CD4-positive, alpha-beta T cell treated with Interleukin-15 for 4 hours (primary cell): Measurements from ENCODE around the gene TAMM41.
"Not testable (repeated sequence)": the region's sequence is repeated elsewhere in the genome, so short reads cannot be mapped to it uniquely, and the experiment has no call there.

Experiments used
- DNase-seq: peaks from one replicate; pipeline ENCODE4 v3.0.0-alpha.2; 2020; ENCODE audit warnings: low spot score

Gene TAMM41

DNA sequence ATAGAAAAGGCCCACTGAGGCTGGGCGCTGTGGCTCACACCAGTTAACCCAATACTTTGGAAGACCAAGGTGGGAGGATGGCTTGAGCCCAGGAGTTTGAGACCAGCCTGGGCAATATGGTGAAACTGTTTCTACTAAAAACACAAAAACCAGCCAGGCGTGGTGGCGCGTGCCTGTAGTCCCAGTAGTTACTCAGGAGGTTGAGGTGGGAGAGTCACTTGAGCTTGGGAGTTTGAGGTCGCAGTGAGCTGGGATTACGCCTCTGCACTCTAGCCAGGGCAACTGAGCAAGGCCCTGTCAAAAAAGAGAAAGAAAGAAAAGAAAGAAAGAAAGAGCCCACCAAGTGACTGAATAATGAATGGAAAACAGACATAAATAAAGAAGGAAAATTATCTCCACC, 32.0 kb downstream of the TAMM41 start:
- no peak for DNase-seq

DNA sequence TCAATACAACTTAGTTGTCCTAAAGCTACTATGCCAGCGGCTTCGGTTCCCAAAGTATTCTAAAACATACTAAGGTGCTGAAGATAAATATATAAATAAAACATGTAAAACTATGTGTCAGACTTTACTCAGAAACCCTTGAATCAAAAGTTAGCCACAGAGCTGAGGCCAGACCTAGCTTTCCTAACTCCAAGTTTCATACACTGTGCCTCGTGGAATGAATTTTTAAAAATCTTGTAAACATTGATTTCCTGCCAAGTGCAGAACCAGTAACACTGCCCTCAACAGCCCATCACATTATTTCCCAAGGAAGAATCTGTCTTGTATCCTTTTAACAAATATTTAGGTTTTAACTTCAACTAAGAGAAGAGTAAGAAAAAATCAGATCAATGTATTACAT, 36.4 kb downstream of the TAMM41 start:
- DNase-seq, result no peak

DNA sequence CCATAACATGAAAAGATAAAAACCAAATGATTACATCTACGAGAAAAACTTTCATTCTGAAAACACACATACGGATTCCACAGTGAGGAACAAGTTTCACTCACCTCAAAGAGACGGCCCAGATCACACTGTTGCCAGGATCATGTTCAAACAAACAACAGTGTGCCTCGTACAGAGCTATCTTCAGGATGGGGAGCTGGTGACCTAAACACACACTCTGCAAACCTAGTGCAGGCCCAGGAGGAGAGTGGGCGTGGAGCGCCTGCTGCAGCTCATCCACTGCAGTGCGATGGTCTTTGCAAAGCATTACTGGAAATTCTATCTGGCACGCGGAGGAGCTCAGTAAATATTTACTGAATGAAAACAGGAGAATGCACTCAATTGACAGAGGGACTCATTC, 38.5 kb downstream of the TAMM41 start:
- no peak for DNase-seq

DNA sequence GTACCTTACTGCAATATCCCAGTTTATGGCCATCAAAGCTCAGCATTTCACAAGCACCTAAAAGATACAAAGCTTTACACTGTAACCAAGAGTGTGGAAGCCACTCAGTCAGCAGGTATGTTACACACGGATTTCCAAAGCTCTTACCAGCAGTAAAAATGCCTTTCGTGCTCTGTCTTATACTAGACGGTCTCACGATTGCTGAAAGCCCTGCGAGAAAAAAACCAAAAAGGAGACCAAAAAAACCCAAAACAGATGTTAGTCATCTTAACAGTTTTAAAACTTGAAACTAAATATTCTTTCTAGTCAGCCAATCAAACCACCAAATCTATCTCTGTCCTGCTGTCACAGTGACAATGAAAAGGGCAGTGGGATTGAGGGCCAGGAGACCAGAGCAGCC, 39.0 kb downstream of the TAMM41 start:
- DNase-seq, result no peak

DNA sequence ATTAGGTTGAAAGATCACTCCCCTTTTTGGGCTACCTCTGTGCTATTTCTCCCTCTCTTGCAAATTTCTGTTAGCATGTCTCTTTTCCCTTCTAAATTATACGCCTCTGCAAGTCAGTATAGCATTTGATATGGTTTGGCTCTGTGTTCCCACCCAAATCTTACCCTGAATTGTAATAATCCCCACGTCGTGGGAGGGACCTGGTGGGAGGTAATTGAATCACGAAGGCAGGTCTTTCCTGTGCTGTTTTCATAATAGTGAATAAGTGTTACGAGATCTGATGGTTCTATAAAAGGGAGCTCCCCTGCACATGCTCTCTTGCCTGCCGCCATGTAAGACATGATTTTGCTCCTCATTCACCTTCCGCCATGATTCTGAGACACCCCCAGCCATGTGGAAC, 41.0 kb downstream of the TAMM41 start:
- no peak for DNase-seq

DNA sequence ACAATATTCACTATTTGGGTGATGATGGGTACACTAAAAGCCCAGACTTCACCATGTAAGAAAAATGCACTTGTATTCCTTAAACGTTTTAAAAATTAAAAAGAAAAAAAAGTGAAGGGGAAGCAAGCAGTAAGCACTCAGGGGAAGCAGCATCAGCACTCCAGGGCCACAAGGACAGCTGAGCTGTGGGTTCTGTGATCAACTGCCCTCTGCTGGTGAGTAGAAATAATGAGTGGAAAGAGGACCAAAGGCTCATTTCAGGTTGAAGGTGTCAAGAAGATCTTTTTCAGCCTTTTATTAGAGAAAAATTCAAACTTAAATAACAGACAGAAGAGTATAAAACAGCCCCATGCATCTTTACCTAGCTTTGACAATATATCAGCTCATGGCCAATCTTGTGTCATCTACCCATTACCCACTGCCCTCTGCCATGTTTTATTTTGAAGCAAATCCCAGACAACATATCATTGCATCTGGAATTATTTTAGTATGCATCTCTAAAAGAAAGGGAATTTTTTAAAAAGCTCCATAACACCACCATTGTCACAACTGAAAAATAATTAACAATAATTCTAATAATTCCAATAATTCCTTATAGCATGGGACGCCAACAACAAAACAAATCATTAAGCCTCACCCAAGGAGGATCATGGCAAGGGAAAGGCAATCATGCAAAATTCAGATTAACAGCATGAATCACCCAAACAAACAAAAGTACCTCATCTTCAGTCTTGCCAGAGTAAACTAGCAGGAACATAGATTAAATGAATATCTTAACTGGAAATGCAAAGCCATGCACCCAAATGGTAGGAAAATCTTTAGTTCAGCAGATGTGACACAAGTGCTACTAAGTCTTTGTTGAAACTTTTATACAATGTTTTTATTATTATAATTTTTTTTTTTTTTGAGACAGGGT, 42.5 kb downstream of the TAMM41 start:
- DNase-seq, result peak; percentile 59

DNA sequence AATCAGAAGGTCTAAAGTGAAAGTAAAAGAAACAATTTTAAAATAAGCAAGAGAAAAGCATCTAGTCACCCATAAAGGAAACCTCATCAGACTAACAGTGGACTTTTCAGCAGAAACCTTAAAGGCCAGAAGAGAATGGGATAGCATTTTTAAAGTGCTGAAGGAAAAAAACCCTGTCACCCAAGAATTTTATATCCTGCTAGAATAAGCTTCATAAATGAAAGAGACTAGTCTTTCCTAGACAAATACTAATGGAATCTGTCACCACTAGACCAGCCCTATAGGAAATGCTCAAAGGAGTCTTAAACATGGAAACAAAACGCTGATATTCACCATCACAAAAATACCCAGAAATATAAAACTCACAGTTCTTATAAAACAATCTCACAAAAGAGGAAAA, 46.9 kb downstream of the TAMM41 start:
- no peak for DNase-seq

DNA sequence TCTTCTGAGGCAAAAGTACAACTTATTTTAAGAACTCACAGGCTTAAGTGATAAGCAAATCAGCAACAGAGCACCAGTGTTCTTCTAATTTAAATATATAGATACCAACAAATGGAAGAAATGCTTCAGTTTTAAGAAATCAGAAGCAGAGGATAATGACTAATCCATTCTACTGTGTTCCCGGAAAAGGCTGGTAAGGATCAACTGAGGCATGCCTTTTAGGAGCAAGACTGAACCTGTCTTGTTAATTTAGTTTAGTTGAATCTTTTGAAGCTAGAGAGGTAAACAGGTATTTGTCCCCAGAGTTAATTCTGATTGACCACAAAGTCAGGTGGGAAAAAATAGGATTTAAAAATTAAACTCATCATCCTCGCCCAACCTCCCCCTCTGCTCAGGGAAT, 51.8 kb downstream of the TAMM41 start:
- DNase-seq, result no peak

DNA sequence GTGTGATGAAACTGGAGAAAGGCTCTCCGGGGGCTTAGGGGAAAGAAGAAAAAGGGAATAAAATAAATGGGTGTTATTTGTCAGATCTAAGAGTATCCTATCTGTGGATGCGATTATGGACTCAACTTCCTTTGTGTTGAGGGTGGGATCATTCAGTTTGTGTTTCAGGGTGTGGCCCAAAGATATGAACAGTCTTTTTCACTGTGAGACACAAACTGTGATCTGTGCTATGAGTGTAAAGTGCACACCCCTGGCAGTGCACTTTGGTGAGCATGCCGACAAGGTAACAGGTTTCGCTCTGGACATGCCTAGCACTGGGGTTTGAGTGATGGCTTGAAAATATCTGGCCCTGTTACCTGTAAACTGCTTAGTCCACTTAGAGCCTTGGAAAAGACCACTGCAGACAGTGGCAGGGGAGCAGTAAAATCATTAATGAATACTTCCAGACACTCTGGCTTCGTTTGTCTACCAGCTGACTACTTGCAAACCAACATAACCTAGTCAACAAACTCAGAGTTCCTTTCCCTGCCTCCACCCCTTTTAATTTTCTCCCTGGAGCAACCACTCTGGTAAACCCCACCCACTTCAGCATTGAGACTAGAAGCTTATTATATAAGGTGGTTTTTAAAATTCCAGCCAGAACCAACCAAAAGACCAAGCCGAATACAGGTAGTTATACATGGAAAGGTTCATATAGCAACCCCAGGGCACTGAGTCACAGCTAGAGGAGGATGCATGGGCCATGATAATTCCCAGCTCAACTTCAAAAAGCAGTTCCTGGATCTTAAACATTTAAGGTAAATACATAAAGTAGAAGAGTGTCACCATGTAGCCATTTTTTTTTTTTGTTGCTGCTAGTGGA, 55.1 kb downstream of the TAMM41 start:
- no peak for DNase-seq

DNA sequence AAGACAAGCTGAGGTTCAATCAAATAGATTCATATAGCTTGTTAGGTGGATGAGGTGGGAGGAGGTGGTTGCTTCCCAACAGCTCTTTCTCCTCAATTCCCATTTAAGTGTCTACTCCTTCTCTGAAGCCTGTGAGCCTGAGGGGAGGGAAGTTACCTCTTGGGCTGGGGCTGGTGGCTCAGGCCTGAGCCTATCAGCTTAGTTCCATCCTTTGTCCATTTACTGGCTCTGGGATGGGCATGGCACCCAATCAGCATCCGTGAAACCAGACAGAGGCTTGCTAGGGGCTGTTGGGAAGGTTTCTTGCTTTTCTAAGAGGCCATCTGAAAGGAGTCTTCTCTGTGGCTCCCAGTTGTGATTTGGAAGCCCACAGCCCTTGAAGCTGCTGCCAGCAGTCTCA, 57.3 kb downstream of the TAMM41 start:
- no peak for DNase-seq

DNA sequence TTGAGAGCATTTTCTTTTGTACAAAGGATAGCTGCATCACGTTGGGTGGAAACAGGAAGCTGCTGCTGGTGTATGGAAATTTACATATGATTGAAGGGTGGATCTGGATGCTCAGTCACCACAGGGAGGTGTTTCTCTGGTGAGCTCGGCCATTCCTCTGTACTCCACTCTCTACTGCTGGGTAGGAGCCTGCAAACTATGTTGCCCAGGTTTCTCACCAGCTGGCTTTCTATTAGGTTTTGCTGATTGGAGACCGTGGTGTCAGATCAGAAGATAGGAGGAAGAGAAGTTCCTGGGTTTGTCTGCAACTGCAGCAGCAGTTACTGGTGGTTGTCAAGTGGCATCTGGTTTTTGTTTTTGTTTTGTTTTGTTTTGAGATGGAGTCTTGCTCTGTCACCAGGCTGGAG, 61.7 kb downstream of the TAMM41 start:
- DNase-seq, result peak; percentile 28

DNA sequence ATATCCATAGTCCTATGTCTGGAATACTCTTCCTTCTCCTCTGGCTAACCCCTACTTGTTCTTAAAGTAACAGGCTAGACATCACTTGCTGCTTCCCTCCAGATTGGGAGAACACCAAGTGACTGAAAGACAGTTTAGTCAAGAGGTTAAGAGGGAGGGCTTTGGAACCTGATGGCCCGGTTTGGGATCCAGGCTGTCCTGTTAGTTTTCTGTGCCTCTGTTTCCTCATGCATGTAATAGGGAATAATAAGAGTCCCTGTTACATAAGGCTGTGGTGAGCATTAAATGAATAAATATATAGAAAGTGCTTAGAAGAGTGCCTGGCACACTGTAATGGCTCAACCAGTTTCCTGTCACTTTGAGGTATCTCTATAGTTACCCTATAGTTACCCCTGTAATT, 66.3 kb downstream of the TAMM41 start:
- DNase-seq, result no peak

DNA sequence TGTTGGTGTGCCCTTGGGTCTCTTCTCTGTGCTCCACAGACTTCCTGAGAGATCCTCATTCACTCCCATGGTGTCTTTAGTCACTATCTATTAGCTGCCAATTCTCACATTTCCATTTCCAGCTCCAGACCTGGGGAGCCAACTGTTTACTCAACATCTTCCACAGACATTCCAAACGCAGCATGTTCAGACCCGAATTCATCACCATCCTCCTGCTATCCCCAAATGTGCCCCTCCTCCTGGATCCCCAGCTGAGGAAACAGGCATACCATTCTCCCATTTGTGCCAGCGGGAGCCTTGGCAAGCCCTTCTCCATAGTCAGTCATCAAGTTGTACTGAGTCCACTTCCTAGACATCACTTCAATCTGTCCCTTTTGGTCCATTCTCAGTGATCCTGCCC, 67.1 kb downstream of the TAMM41 start:
- DNase-seq, result no peak

DNA sequence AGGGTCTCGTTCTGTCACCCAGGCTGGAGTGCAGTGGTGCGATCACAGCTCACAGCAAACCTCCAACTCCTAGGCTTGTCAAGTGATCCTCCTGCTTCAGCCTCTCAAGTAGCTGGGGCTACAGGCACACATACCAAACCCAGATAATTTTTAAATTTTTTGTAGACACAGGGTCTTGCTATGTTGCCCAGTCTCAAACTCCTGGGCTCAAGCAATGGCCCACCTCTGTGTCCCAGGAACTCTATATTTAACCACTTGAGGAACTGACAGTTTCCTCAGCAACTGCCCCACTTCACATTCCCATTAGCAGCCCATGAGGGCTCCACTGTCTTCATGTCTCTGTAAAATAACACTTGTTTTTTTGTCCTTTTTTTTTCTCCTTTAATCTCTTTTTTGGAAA, 68.4 kb downstream of the TAMM41 start:
- no peak for DNase-seq

DNA sequence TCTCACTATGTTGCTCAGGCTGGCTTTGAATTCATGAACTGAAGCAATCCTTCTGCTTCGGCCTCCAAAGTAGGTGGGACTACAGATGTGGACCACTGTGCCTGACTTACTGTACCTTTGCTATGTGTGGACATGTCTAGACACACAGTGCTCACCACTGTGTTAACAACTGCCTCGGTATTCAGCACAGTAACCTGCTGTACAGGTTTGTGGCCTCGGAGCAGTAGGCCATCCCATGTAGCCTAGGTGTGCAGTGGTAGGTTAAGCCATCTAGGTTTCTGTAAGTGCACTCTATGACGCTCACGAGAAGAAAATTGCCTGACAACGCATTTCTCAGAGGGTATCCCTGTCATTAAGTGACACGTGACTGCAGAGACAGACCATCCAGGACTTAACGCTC, 70.3 kb downstream of the TAMM41 start:
- no peak for DNase-seq

DNA sequence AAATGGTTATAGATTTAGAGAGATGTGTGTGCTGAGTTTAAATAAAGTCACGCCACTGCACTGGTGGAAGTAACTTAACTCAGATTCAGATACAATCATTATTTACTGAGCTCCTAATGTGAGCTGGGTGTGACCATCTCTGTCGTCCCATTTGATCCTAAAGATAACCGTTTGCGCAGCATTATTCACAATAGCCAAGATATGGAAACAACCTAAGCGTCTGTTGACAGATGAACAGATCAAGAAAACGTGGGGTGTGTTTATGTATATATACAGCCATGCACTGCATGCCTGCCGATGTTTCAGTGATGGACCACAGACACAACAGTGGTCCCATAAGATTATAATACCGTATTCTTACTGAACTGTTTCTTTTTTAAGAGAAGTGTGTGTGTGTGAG, 71.2 kb downstream of the TAMM41 start:
- DNase-seq, result no peak

DNA sequence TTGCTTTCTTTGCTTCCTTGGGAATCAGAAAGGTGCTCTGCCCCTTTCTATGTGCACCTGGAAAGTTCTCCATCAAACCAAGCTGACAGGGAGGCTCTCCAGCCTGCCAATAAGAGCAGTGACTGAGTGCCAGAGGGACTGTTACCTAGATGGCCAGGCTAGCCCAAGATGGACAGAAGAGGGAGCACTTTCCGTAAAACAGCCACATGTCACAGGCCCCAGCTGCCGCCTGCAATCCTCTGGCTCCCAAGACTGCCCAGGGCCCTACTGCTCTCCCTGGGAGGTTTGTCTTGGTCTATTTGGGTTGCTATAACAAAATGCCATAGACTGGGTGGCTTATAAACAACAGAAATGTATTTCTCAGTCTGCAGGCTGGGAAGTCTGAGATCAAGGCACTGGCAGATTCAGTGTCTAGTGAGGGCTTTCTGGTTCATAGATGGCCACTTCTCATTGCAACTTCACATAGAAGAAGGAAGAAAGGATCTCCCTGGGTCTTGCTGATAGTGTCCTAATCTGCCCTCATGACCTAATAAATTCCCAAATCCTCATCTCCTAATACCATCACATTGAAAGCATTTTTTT, 72.3 kb downstream of the TAMM41 start:
- DNase-seq, result no peak

DNA sequence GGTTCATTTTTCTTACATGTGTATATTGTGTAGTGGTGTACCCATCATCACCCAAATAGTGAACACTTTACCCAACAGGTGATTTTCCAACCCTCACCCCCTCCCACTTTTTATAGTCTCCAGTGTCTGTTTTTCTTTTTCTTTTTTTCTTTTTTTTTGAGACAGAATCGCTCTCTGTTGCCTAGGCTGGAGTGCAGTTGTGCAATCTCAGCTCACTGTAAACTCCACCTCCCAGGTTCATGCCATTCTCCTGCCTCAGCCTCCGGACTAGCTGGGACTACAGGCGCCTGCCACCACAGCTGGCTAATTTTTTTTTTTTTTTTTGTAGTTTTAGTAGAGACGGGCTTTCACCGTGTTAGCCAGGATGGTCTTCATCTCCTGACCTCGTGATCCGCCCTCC, 74.8 kb downstream of the TAMM41 start:
- not testable (repeated sequence) for DNase-seq

DNA sequence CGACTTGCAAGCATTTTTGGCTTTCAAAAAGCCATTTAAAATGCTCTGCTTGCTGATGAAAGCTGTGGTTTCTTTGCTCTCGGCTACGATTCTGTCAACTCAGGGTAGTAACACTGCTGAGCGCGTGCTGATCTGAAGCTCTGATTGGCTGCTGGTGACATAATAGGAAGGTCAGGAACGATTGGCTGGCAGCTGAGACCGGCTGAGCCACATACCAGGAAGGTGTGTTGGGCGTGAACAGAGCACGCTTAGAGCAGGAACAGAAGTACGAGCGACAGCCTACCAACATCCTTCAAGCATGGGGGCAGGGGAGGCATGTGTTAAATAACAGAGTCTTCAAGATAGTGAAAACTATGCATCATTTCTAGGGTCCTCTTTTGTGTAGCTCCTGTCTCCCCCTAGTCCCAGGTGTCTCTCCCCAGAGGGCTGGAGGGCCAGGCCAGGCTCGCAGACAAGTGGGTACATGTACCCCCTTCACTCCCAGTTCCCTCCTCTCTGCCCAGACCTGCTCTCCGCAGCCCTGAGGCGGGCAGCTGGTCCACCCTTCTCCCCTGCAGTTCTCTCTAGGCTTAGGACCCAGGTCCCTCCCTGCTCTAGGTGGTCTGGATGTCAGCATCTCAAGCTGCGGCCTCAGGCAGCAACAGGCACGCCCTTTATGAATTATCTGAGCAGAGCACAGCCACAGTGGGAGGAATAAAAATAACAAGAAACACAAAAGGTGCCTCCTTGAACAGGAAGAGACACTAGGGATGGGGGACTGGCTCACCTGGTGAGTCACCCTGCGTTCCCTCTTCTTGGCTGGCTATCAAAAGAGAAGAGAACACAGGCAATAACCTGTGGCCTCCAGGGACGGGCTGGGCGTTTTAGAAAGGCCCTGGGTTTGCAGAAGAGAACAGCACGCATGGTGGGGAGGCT, 76.0 kb downstream of the TAMM41 start:
- DNase-seq, result peak; percentile 88

DNA sequence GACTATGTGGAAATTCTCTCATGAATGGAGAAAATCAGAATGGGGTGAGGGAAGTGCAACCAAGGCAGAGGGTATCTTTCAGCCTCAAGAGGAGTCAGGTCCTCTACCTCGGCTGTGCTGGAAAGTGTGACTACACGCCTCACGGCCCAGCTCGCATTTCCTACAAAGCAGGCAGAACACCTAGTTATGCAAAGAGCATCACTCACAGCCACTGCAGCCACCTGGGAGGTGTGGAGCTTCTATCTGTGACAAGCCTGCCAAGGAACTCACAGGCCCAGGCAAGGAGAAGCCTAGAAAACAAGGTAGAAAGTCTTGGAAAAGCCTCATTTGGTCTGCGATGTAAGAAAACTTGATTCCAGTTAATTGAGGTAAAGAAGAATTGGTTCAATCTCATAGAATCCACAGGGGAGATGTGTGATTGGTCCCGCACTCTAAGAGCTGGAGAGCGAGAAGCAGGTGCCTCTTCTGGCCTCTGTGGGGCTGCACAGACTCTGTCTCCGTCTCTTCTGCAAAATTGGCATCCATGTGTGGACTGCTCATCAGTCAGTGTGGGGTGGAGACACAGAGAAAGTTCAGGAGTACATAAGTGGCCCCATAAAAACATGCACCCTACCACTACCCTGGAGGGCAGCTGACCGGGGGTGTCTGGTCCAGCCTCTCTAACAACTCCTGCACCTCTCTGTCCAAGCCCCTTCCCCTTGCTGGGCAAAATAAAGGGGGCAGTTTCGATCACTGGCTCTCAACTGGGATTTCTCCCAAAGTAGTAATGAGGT, 76.8 kb downstream of the TAMM41 start:
- no peak for DNase-seq

DNA sequence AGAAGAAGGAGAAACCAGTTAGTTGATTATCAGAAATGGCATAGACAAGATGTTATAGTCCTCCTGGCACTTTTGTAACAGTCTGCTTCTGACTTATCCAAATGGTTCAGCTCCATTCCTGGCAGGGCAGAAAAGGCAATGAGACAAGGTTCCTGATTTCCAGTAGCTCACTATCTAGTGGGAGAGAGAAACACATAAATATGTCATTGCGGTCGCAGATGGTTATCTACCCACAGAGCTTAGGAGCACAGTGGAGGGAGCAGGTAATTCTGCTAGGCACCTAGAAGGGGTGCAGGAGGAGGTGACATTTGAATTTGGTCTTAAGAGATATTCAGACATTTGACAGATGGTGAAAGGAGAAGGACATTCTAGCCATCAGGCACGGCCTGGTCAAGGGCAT, 78.1 kb downstream of the TAMM41 start:
- DNase-seq, result no peak
